ENCODE data around the gene SUN2.

Gene SUN2

DNA sequence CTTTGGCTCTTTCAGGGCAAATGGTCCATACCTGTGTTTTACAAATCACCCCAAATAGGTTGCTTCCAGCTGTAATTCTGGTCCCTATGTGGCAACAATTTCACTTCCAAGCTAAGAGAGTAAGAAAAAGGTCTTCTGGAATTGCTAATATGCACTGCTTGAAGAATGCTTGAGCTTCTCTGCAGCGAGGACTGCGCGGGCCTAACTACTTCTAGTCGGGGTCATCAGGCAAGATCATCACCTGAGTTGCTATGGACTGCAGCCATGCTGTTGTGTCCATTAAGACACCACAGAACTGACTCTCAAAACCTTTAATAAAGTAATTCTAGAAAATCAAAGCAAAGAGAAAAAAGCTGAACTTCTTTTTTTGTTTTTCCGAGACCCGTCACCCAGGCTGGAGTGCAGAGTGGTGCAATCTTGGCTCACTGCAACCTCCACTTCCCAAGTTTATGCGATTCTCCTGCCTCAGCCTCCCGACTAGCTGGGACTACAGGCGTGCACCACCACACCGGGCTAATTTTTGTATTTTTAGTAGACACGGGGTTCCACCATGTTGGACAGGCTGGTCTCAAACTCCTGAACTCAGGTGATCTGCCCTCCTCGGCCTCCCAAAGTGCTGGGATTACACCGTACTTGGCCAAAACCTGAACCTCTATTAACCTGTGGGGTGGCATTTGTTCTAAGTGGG lies 57.2 kb downstream of the SUN2 start:
- Mint-ChIP-seq H3K27me3 (no peaks in the 10 kb centered on the region), H3K4me3 (peak overlapping the region; percentile 94), H3K9me3 (ENCODE audit: low read depth) (no peaks in the 10 kb centered on the region), H3K4me1 (ENCODE audit: low read depth) (peaks cover 58% of the 10 kb centered on the region), H3K27ac (peak overlapping the region; percentile 93), H3K36me3 (peaks cover 10% of the 10 kb centered on the region)

DNA sequence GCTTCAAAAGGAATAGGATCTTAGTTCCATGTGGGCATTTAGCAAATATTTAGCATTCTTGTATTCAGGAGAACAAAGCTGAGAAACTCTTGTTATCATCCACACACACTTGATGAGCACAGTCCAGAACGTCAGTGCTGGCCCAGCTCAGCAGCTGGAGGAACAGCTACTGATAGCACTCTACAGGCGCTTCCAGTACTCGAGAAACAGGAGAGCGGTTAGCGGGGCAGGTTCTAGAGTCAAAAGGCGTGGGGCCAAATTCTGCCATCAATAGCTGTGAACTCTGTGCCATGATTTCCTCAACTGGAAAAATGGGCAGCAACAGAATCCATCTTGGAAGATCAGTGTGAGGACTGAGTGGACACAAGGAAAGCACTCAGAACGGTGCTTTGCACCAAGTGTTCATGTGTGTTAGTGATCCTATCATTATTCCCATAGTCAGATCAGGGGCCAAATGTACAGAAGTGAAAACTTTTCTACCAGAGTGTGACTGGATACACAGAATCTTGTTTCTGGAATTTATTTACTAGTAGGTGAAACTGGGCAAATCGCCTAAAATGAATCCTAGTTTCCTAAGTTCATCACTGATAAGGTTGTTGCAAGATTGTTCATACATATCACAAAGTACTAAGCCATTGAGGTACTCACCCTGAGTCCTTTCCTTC lies 58.2 kb downstream of the SUN2 start:
- H3K4me1 Mint-ChIP-seq (ENCODE audit: low read depth): peaks cover 61% of the 10 kb centered on the region
- peaks cover 12% of the 10 kb centered on the region for H3K36me3 Mint-ChIP-seq
- peak overlapping the region; percentile 94 for H3K4me3 Mint-ChIP-seq
- no peaks in the 10 kb centered on the region for H3K9me3 Mint-ChIP-seq (ENCODE audit: low read depth)
- peak overlapping the region; percentile 90 for H3K27ac Mint-ChIP-seq
- no peaks in the 10 kb centered on the region for H3K27me3 Mint-ChIP-seq

DNA sequence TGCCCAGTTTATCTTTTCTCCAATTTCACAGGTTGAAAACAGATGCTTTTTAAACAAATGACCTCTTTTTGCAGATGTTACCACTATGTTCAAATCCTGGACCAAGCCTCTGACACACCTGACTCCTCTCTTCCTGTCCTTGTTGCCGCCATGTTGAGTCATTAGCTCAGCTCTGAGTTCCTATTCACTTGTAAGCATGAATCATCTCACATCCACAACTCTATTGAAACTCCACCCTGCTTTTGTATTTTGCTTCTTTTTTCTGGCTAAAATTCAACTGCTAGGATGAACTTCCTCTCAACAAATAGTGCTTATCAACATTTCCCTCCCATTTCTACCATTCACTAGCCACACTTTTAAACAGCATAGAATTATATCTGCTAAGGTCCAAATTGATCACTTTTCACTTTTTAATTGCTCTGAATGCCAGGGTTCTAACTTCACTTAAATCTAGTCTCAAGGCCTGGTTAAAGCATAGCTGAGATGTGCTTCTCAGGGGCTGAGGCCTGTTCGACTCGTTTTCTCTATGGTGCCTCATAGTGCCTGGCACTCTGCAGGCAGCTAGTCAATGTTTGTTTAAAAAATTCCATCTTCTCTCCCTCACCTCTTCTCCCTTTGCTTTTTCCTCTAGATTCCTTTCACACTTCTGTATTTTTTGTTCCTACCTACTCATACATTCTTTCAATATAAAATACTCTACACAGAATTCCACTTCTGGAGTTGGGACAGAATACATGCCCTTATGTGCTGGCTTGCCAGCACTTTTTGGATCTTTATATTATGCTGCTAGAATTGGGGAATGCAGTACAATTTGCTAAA lies 59.0 kb downstream of the SUN2 start:
- peaks cover 61% of the 10 kb centered on the region for H3K4me1 Mint-ChIP-seq (ENCODE audit: low read depth)
- peaks cover 12% of the 10 kb centered on the region for H3K36me3 Mint-ChIP-seq
- H3K9me3 Mint-ChIP-seq (ENCODE audit: low read depth): no peaks in the 10 kb centered on the region

DNA sequence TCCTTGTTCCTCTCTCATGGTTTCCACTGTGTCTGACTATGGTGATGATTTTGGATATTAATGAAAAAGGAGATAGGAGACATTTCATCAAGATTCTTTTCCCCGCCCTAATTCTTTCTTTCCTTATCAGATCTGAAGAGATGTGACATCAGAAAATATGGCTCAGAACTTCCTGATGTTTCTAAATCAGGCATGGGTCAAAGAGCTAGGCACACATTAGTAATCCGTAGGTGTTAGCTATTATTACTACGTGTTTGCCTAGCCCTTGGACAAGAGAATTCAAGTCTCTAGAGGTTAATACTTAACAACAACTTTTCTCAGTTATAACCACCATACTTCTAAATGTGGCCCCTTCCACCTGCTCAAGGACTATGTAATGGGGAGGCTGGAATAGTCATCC lies 60.9 kb downstream of the SUN2 start:
- Mint-ChIP-seq H3K27me3 (no peaks in the 10 kb centered on the region), H3K4me3 (peak overlapping the region; percentile 35), H3K4me1 (ENCODE audit: low read depth) (peaks cover 56% of the 10 kb centered on the region), H3K9me3 (ENCODE audit: low read depth) (no peaks in the 10 kb centered on the region), H3K36me3 (peaks cover 12% of the 10 kb centered on the region), H3K27ac (peak overlapping the region; percentile 7)

More for the DNA sequence above, 59.0 kb downstream of the SUN2 start:
- Mint-ChIP-seq H3K27me3 (no peaks in the 10 kb centered on the region), H3K4me3 (peak overlapping the region; percentile 94), H3K27ac (peak overlapping the region; percentile 90)

DNA sequence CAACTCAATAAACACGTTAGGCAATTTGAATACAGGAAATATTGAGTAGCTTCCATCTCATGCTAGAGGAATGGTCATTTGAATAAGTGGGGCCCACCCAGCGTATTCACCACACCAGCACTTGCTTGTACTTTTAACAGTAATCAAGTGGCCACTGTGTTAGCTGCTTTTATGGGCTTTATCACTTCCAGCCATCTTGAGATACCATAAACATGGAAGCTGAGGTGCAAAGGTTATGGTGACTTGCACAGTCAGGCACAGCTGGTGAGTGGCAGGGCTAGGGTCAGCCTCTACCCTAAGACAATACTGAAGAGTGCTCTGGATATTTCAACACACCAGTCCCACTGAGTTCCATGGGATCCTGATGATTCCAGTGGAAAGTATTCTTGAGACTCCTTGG lies 61.7 kb downstream of the SUN2 start:
- H3K36me3 Mint-ChIP-seq: peaks cover 12% of the 10 kb centered on the region
- no peaks in the 10 kb centered on the region for H3K9me3 Mint-ChIP-seq (ENCODE audit: low read depth)
- H3K4me3 Mint-ChIP-seq: no peak overlapping the region
- H3K4me1 Mint-ChIP-seq (ENCODE audit: low read depth): peaks cover 47% of the 10 kb centered on the region
- no peaks in the 10 kb centered on the region for H3K27me3 Mint-ChIP-seq
- no peak overlapping the region for H3K27ac Mint-ChIP-seq

DNA sequence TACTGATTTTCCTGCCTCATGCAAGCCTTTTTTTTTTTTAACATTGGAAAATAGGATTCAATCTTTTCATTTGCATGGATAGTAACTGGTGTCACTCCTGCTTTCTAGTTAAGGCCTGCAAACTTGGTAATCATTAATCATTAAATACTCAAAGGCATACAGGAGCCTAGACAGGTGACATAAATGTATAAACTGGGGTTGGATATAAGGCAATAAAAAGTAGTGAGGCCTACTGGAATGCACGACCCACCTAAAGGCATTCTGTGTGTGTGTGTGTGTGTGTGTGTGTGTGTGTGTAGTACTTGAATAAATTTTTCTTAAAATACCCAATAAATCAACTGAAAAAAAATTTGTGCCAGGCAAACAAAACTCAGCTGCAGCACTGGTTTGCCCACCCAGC lies 66.1 kb downstream of the SUN2 start:
- Mint-ChIP-seq H3K36me3 (peaks cover 5% of the 10 kb centered on the region), H3K9me3 (ENCODE audit: low read depth) (no peaks in the 10 kb centered on the region), H3K27ac (no peak overlapping the region), H3K27me3 (no peaks in the 10 kb centered on the region), H3K4me1 (ENCODE audit: low read depth) (peaks cover 10% of the 10 kb centered on the region), H3K4me3 (no peak overlapping the region)

DNA sequence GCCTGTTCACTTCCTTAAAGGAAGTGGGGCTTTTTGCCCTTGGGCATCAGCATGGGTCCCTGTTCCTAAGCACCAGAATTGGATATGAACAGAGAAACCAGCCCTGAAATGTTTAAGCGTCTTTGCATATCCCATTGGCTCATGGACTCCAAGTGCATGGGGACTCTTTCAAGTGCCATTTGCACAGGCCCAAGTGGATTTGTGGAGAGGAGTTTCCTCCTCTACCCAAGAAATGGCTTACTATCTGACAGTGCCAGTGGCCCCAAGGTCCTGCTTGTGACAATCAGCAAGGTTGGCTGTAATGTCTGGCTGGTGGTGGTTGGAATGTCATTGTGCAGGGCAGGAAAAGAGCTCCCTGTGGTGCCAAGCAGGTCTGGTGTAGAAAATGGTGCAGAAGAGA lies 70.0 kb downstream of the SUN2 start:
- H3K9me3 Mint-ChIP-seq (ENCODE audit: low read depth): no peaks in the 10 kb centered on the region
- peaks cover 5% of the 10 kb centered on the region for H3K36me3 Mint-ChIP-seq
- peaks cover 16% of the 10 kb centered on the region for H3K4me1 Mint-ChIP-seq (ENCODE audit: low read depth)
- H3K27ac Mint-ChIP-seq: no peak overlapping the region
- H3K4me3 Mint-ChIP-seq: no peak overlapping the region
- H3K27me3 Mint-ChIP-seq: no peaks in the 10 kb centered on the region

DNA sequence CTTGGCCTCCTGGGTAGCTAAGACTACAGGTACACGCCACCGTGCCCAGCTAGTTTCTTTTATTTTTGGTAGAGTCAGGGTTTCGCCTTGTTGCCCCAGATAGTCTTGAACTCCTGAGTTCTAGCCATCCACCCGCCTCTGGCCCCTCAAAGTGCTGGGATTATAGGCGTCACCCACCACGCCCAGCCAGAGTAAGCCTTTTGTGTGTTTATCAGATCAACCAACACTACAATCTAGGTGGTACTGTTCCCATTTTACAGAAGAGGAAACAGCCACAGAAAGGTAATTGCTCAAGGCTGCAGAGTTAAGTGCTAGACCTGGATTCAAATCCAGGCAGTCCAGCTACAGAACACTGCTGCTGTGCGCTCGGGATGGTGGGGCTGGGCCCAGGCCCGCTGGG lies 70.9 kb downstream of the SUN2 start:
- Mint-ChIP-seq H3K27ac (no peak overlapping the region), H3K9me3 (ENCODE audit: low read depth) (no peaks in the 10 kb centered on the region)

More for the DNA sequence above, 70.9 kb downstream of the SUN2 start:
- Mint-ChIP-seq H3K27me3 (no peaks in the 10 kb centered on the region), H3K4me1 (ENCODE audit: low read depth) (peaks cover 16% of the 10 kb centered on the region), H3K4me3 (no peak overlapping the region), H3K36me3 (peaks cover 5% of the 10 kb centered on the region)
